Right cardiac atrium (tissue), 5 donors: ENCODE measurements around the gene CELSR3. TPM values are rescaled to one million over a fixed set of nuclear protein-coding genes. Genes with fewer than 3 reads are reported as not detected.

Experiments used
- ATAC-seq, 2 donors: fragments of 200-7000 bp; cut with Tn5 transposase; one replicate each; pipeline versions ENCODE4 v1.8.0 to v1.9.1; 2020; ENCODE audit warnings: moderate library complexity in 2 of 2, mild to moderate bottlenecking in 1 of 2
- DNase-seq, 3 donors: peaks; one replicate each; pipeline ENCODE4 v3.0.0-alpha.2; 2020
- H3K27ac ChIP-seq: one replicate; pipeline ENCODE4 v1.5.1; 2013; ENCODE audit warnings: mild to moderate bottlenecking, low read length, control low read depth, moderate library complexity
- H3K27me3 ChIP-seq: one replicate; pipeline ENCODE4 v1.6.1; 2013; ENCODE audit not compliant: control insufficient read depth, insufficient read depth
- H3K4me1 ChIP-seq: one replicate; pipeline ENCODE4 v1.6.1; 2013; ENCODE audit warnings: low read length; ENCODE audit not compliant: control insufficient read depth, insufficient read depth
- H3K4me3 ChIP-seq: one replicate; pipeline ENCODE4 v1.5.1; 2013; ENCODE audit warnings: low read length, control low read depth
- H3K9me3 ChIP-seq: one replicate; pipeline ENCODE4 v1.6.1; 2013; ENCODE audit warnings: low read length; ENCODE audit not compliant: control insufficient read depth
- WGBS: extraction: QIAGEN DNeasy Blood & Tissue Kit; methylation state at CpG from one replicate; pipeline ENCODE4 v1.1.7; 2013; 5-methylcytosine and 5-hydroxymethylcytosine counted together
- intact Hi-C, 4 donors: fragments of 100-400 bp; cut with DNase I; formaldehyde crosslinking; loops; one replicate each; pipeline versions ENCODE4 v1.11.0 to v1.14.0; 2022 to 2023
- polyA plus RNA-seq: library from polyadenylated mRNA; stranded (reverse); fragments of 200-250 nt; gene quantifications from one replicate; pipeline ENCODE4 v1.2.3, GENCODE V29; 2013
- total RNA-seq, 4 donors: library from RNA; stranded (reverse); fragmentation: NEBNext Ultra II Directional; extraction: Animal tissue kit (Norgen Biotek cat#: 25700); gene quantifications; one replicate each; pipeline ENCODE4 v1.2.1, GENCODE V29; 2021
- donor health status: healthy with polysubstance abuse.
- donor health status: DM: no; HTN: yes; CAD: no.
- donor health status: DM: no; HTN: no; CAD: no.
- donor health status: DM: no; HTN: yes; CAD: no; lungs with severe emphysema.
- donor health status: DM: yes; HTN: yes; CAD: no.

Gene CELSR3
- total and polyA plus RNA-seq, 5 donors = 0.20 to 0.33 (median 0.27) TPM

GRCh38 chr3:48614044-48614443 is 48.6 kb downstream of the CELSR3 start:
- H3K27me3 ChIP-seq = no peaks in the 10 kb centered on the region
- intact Hi-C loops = no loop called here
- H3K4me3 ChIP-seq = no peak overlapping the region
- no peak overlapping the region for H3K27ac ChIP-seq
- ATAC-seq (no peak), DNase-seq (no peak)
- H3K9me3 ChIP-seq = peaks cover 2% of the 10 kb centered on the region
- WGBS = 63% methylated on average over 3 of the region's 3 CpGs
- H3K4me1 ChIP-seq = no peaks in the 10 kb centered on the region

GRCh38 chr3:48612309-48612708 is 50.4 kb downstream of the CELSR3 start:
- Histone ChIP-seq H3K27ac (no peak overlapping the region), H3K4me1 (peaks cover 2% of the 10 kb centered on the region), H3K27me3 (no peaks in the 10 kb centered on the region), H3K4me3 (no peak overlapping the region), H3K9me3 (peaks cover under 1% of the 10 kb centered on the region)
- intact Hi-C loops = no loop called here
- 46% methylated on average over 1 of the region's 1 CpG for WGBS
- DNase-seq (no peak), ATAC-seq (no peak)

DNA sequence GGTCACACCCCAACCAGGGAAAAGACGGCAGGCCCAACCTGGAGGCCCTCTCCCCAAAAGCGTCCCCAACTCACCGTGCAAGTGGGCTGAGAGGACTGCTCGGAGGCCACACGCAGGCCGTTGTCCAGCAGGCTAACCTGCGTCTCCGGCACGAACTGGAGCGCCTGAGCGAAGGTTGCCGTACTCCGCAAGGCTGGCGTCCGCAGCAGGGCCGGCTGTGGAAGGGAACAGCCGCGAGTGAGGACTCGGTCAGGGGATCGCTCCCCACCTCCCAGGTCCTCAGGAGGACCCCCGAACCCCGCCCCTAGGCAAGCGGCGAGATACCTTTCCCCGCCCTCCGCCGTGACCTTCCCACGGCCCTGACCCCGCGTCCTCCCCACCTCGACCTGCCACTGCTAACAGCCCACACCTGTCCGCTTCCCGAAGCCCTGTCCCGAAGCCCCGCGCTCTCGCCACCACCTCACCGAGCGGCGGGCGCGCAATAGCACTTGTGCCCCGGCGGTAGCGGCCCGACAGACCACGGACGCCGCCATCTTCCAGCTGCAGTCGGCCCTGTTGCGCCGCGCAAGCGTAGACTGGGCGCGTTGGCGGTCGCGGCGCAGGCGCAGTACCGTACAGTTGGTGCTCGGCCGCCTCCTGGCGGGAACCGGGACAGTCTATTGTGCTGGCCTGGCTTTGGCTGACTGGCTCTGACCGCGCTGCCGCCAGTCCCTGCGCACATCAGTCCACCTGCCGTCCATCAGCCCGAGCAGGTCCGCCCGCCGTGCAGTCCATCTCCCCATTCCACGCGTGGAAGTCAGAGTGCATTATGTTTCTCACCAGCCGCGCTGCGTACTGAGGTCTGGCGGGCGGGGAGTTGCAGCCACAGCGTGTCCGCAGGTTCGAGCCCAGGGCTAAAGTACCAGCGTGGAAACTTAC is 53.3 kb downstream of the CELSR3 start, which contains the start of gene UQCRC1:
Gene UQCRC1 (minus strand): TSS at position 559 of the 918 bp plus-strand sequence. CDS start 26 bp downstream, at position 533.
- no peaks in the 10 kb centered on the region for H3K9me3 ChIP-seq
- H3K4me1 ChIP-seq = peaks cover 2% of the 10 kb centered on the region
- intact Hi-C loops = no loop called here
- peak within 1 kb of the TSS; percentile 55 for H3K4me3 ChIP-seq
- peak within 1 kb of the TSS; percentile 75 for H3K27ac ChIP-seq
- DNase-seq = peak; percentile 93 to 97 (median 97)
- H3K27me3 ChIP-seq = no peaks in the 10 kb centered on the region
- WGBS = 1% methylated on average over 86 of the region's 86 CpGs
- ATAC-seq = peak; percentile 99

DNA sequence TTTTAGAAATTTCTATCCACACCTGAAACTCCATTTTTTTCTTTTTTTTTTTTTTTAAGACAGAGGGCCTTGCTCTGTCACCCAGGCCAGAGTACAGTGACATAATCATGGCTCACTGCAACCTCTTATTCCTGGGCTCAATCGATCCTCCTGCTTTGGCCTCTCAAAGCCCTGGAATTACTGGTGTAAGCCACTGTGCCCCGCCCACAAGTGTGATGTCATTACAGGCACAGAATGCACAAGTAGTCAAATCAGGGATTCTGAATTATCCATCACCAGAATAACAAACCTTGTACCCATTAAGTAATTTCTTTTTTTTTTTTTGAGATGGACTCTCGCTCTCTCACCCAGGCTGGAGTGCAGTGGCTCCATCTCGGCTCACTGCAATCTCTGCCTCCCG is 55.2 kb downstream of the CELSR3 start:
- no peak overlapping the region for H3K4me3 ChIP-seq
- DNase-seq = peak in 1 of 3 donors; percentile 5
- H3K27me3 ChIP-seq = no peaks in the 10 kb centered on the region
- no peak overlapping the region for H3K27ac ChIP-seq
- intact Hi-C loops = no loop called here
- peaks cover 2% of the 10 kb centered on the region for H3K4me1 ChIP-seq
- 93% methylated on average over 5 of the region's 5 CpGs for WGBS
- H3K9me3 ChIP-seq = no peaks in the 10 kb centered on the region
- no peak for ATAC-seq

- no peak overlapping the region for H3K4me3 ChIP-seq
- intact Hi-C loops = no loop called here
- H3K27ac ChIP-seq = peak overlapping the region; percentile 63
- H3K27me3 ChIP-seq = no peaks in the 10 kb centered on the region
- H3K9me3 ChIP-seq = no peaks in the 10 kb centered on the region
- DNase-seq (peak; percentile 52 to 86 (median 82)), ATAC-seq (peak in 1 of 2 donors; percentile 4)
- WGBS = 41% methylated on average over 2 of the region's 2 CpGs
- peaks cover 19% of the 10 kb centered on the region for H3K4me1 ChIP-seq
These were observed 61.1 kb downstream of the CELSR3 start for GRCh38 chr3:48601622-48601994.

DNA sequence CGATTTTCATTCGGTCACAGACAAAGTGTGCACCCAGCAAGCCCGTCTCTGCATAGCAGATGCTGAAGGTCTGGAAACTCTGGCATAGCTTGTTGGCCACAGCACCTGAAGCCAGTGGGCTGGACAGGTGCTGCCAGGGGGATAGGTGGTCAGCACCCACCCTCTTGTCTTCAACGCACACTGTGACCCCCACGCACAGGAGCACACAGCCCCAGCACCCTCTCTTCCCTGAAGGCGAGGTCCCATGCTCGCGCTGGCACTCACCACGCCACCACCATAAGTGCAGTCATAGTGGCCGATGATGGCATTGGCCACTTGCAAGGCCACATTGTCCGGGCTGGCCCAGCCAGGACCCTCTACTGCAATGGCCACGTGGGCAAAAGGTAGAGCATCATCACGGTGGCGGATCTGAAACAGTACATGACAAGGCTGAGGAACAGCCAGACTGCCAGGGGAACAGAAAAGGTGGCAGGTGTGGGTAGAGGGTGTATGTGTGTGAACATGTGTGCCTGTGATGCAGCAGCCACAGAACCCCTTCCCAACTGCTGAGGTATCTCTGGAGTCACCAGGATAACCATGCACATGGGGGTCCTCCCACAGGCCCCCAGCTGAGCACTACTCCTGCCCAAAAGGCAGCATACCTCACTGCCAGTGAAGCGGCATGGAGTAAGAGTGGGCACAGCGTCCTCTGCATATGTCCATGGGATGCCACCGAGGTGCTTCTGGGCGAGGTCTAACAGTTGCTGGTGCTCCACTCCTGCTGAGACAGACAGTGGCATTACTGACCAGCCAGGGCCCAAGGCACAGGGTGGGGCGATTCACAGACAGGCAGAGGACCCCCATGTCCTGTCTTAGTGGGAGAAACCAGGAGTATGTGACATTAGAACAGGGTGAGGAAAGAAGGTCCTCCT is 61.7 kb downstream of the CELSR3 start:
- no peak overlapping the region for H3K4me3 ChIP-seq
- ATAC-seq (no peak), DNase-seq (peak in 2 of 3 donors; percentile 30)
- no peaks in the 10 kb centered on the region for H3K9me3 ChIP-seq
- intact Hi-C loops = no loop called here
- peak overlapping the region; percentile 63 for H3K27ac ChIP-seq
- 94% methylated on average over 19 of the region's 19 CpGs for WGBS
- peaks cover 22% of the 10 kb centered on the region for H3K4me1 ChIP-seq
- H3K27me3 ChIP-seq = no peaks in the 10 kb centered on the region

GRCh38 chr3:48599509-48600285 is 63.0 kb downstream of the CELSR3 start:
- peak in 2 of 3 donors; percentile 39 to 55 for DNase-seq

DNA sequence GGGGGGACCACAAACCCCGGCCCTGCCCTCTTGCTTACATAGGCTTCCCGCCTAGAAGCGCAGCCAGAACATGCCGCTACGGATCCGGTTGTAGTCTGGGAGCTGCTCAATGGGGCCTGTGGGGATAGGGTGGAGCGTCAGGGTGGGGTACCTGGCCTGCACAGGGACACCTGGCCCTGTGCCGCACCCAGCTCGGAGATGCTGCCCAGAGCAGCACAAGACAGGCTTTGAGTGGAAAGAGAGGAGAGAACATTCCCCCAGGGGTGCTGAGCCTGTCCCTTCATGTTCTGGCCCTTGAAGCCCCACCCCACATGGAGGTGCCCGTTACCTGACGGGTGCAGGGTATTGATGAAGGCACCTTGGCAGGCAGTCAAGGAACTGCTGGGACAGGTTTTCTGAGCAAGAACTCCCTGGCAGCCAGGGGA is 63.6 kb downstream of the CELSR3 start:
- H3K27me3 ChIP-seq = no peaks in the 10 kb centered on the region
- intact Hi-C loops = no loop called here
- H3K9me3 ChIP-seq = no peaks in the 10 kb centered on the region
- 74% methylated on average over 11 of the region's 11 CpGs for WGBS
- peaks cover 25% of the 10 kb centered on the region for H3K4me1 ChIP-seq
- no peak for ATAC-seq
- peak in 2 of 3 donors; percentile 43 to 50 for DNase-seq
- H3K27ac ChIP-seq = peak overlapping the region; percentile 89
- H3K4me3 ChIP-seq = no peak overlapping the region

More at GRCh38 chr3:48599509-48600285, 63.0 kb downstream of the CELSR3 start:
- Histone ChIP-seq H3K9me3 (no peaks in the 10 kb centered on the region), H3K4me1 (peaks cover 25% of the 10 kb centered on the region), H3K4me3 (no peak overlapping the region), H3K27ac (peak overlapping the region; percentile 89), H3K27me3 (no peaks in the 10 kb centered on the region)
- intact Hi-C loops = no loop called here
- no peak for ATAC-seq
- 93% methylated on average over 12 of the region's 12 CpGs for WGBS

DNA sequence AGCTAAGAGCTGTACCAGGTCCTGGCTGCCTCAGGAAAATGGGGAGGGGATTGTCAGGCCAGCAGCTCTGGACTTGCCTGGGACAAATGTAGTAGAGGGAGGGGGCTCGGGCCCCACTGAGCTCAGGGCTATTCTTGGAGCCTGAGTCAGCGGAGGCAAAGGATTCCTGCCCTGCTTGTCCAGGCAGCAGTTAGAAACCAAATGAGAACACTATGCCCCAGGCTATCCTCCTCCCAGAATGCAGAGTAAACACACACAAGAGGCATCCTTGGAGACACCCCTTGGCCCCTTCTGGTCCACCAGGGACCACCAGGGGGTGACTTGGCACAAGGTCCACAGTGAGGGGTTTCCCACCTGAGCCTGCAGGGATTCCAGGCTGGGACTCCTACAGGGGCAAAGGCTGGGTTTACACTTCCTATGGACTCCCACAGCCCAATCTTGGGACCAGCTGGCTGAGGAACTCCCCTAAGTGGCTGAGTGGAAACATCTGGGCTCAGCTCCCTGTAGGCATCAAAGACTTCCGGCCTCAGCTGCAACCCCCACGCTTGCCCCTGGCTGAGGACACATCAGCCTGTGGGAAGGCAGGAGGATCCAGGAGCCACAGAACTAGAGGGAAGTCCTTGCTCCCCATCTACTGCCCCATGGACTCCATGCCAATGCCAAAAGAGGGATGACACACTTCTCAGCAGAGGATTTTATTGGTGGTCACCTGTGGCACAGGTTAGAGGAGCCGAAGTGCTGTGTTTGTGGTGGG is 64.2 kb downstream of the CELSR3 start:
- intact Hi-C loops = no loop called here
- peaks cover 25% of the 10 kb centered on the region for H3K4me1 ChIP-seq
- H3K27ac ChIP-seq = peak overlapping the region; percentile 94
- no peaks in the 10 kb centered on the region for H3K9me3 ChIP-seq
- peak; percentile 53 to 73 for ATAC-seq
- 35% methylated on average over 5 of the region's 5 CpGs for WGBS
- no peaks in the 10 kb centered on the region for H3K27me3 ChIP-seq
- DNase-seq = peak; percentile 47 to 79 (median 78)
- H3K4me3 ChIP-seq = no peak overlapping the region

DNA sequence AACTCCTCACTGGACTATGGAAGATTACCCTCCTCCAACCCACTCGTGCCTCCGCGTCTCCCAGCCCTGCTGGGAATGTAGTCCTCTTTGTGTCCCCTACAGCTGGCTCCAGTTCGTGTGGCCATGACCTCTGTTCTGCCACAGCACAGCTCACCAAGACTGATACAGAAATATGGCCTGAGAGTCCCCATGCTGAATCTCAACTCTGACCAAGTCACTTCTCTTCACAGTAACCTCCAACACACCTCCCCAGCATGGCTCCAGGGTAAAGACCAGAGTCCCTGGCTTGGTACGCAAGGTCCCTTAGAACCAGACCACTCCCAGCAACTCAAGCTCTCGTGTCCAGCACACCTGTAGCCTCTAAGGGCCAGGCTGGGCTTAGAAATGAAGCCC is 65.3 kb downstream of the CELSR3 start:
- peaks cover 25% of the 10 kb centered on the region for H3K4me1 ChIP-seq
- H3K27me3 ChIP-seq = no peaks in the 10 kb centered on the region
- ATAC-seq (no peak), DNase-seq (peak; percentile 8 to 45 (median 43))
- 69% methylated on average over 6 of the region's 6 CpGs for WGBS
- peak overlapping the region; percentile 94 for H3K27ac ChIP-seq
- H3K9me3 ChIP-seq = no peaks in the 10 kb centered on the region
- no peak overlapping the region for H3K4me3 ChIP-seq
- intact Hi-C loops = no loop called here
